DMS114 treated with DMSO at 0.1 percent for 48 hours (cell line): ENCODE data around the gene PLEKHM3.

Source experiments
- DNase-seq: peaks from one replicate; lab custom pipeline; 2025; ENCODE audit not compliant: unreplicated experiment; lab: John Stamatoyannopoulos, UW

Gene PLEKHM3

DNA sequence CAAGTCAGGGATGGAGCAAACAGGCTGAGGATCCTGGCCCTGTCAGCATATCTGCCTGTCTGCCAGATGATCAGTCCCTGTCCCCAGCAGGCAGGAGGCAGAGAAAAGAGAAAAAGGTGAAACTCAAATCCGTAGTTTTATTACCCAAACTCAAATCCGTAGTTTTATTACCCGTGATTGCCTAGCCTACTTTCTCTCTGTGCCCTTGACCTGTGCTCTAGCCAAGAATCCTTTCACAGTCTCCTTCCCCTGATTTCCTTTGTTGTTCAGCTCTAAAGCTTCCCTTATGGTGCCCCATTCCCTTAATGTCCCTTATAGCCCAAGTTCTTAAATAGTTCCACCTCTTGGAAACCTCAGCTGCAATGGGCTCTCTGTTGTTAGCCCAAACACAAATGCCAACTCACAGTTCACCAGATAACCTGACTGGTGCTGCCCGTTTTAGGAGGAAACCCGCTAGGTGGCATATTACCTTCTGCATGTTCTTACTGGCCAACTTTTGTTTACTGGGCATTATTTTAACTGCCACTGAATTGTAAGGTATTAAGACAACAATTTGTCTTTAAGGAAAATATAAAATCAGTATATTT is 130.0 kb downstream of the PLEKHM3 start:
- no peak for DNase-seq

DNA sequence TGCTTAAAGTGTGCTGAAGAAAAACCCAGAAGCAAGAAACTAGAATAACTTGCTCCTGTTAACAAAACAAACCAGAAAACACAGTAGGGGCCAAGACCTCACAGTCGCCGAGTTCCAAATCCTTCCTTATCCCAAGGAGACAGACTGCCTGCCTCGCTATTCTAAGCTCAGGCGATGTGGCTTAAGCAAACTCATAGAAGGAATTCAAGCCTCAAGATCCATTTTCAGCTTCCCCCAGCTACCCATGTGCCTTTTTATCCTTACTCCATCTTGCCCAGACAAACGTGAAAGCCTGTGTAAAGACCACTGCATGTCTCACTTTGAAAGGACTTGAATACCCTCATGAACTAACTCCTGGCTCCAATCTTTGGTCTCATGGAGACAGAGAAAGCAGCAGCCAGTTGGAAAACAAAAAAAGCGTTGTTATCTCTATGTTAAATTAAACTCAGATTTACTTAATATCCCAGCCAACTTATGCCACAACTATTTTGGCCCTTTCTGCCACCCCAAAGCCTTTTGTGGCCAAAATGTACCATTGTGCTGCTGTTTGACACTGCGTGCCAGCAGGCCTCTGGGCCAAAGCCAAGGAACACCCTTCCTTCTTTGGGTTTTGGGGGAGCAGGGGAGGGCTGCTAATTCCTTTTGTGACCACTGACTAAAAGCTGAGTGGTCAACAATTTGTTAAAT is 132.5 kb downstream of the PLEKHM3 start:
- no peak for DNase-seq

GRCh38 chr2:207891086-207891844 is 134.1 kb downstream of the PLEKHM3 start:
- no peak for DNase-seq

DNA sequence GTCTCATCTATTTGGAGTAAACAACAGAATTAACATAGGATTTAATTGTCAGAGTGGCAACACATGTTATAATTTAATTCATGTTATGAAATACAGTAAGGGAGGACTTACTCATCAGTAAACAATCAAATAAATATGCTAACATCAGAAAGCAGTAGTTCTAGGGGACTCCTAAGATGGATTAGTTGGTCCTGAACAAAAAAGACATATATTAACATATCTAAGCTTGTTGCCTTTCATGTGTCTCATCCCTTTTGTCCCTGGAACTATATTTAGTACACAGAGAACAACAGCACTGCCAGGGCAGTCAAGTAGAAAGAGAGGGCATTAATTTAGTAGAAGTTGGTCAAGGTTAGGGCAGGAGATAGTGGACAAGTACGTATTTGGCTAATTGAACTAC is 137.8 kb downstream of the PLEKHM3 start:
- no peak for DNase-seq

DNA sequence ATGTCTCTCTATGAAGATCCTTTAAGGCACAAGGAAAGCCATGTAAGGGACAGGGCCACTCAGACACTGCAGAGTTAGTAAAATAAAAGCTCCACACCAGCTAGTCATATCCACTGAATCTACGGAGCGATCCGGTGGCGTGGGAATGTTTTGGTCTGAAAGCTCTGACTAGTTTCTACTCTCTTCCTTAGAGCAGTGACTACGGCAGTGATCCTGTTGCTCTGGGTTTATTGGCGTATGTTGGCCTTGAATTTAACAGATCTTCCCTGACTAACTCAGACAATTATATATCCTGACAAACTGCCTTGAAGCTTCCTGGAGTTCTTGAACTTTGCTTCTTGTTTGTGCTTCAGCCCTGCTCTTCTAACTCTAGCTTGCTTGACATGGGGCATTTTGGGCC is 140.3 kb downstream of the PLEKHM3 start:
- DNase-seq, result no peak

DNA sequence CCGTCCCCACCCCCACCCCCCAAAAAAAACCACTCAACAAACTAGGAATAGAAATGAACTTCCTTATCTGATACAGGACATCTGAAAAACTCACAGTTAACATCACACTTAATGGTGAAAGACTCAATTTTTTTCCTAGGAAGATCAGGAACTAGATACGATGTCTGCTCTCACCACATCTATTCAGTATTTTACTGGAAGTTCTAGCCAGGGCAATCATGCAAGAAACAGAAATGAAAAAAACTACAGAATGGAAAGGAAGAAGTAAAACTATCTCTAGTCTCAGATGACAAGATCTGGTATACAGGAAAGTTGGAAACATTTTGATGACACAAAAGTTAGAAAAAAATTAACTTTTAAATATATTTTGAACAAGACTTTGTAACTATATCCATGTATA is 141.2 kb downstream of the PLEKHM3 start:
- DNase-seq, result no peak

DNA sequence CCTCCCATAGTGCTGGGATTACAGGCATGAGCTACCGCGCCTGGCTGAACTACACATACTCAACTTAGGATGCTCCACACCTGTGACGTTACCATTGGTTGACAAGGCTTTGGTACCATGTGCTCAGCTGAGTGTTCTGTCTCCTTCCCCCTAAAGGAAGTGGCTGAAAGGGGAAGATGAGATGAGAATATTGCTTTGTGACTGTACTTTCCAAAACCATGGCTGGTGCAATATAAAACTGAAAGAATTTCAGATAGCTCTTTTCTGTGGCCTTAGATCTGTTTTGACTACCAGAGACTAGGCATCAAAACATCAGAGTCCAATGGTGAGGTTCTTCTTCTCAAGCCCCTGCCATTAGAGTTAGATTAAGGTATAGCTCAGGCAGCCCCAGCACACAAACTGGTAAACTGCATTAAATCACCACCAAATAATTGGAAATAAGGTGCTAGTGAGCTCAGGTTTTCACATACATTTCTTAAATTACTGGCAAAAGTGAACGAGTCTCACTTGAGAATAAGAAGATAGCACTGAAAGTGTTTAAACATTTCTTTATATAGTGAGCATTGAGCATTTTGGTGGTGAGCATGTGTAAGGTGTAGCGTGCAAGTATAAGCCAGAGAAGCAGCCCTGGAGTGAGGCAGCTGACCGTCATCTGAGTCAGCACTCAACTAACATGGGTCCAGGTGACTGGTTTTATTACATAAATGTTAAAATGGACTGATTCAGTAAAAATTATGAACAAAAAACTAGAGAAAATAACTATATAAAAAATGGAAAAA is 142.1 kb downstream of the PLEKHM3 start:
- no peak for DNase-seq

GRCh38 chr2:207881902-207882301 is 143.4 kb downstream of the PLEKHM3 start:
- DNase-seq, result no peak

DNA sequence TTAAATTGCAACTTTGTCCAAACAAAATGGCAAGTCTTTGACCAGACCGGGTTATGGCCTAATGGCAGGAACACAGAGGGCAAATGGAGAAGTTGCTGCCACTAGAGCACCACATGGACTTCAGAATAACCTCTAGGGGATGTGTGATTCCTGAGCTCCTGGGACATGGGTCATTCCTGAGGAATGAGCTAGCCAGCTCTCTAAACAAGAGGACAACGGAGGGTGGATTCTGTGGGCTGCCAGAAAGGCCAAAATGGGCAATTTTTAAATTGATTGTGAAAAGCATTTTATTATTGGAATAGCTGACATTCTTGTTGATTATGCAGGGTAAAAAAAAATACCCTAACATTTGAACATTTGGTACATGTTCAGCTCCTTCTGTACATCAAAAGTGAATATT is 145.8 kb downstream of the PLEKHM3 start:
- DNase-seq, result no peak

- no peak for DNase-seq
Measured at GRCh38 chr2:207876842-207877535, 148.3 kb downstream of the PLEKHM3 start.

DNA sequence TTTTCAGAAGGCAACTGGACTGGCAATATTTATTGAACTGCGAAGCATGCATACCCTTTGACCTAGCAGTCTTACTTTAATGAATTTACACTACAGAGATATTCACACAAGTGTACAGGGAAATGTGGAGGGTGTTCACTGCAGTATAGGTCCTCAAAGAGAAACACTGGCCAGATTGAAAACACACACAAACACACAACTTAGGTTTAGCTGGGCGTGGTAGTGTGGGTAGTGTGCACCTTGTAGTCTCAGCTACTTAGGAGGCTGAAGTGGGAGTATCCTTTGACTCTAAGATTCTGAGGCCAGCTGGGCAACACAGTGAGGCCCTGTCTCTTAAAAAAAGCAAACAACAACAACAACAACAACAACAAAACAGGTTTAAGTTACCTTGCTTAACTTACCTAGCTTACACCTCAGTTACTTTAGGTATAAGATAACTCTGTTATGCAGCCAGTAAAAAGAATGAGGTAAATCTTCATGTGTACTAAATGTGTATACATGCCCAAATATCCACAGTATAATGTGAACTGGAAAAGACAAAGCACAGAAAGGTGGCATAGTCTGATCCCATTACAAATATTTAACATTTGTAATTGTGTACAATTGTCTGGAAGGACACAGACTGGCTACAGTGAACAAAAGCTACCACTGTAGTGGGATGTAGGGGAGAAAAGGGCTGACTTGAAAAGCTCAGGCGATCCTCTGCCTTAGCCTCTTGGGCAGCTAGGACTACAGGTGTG is 149.7 kb downstream of the PLEKHM3 start:
- DNase-seq, result no peak

- no peak for DNase-seq
Measured at GRCh38 chr2:207873794-207874193, 151.5 kb downstream of the PLEKHM3 start.

GRCh38 chr2:207871911-207872310 is 153.4 kb downstream of the PLEKHM3 start:
- no peak for DNase-seq

GRCh38 chr2:207871506-207871905 is 153.8 kb downstream of the PLEKHM3 start:
- DNase-seq, result no peak

GRCh38 chr2:207870814-207871213 is 154.5 kb downstream of the PLEKHM3 start:
- no peak for DNase-seq

DNA sequence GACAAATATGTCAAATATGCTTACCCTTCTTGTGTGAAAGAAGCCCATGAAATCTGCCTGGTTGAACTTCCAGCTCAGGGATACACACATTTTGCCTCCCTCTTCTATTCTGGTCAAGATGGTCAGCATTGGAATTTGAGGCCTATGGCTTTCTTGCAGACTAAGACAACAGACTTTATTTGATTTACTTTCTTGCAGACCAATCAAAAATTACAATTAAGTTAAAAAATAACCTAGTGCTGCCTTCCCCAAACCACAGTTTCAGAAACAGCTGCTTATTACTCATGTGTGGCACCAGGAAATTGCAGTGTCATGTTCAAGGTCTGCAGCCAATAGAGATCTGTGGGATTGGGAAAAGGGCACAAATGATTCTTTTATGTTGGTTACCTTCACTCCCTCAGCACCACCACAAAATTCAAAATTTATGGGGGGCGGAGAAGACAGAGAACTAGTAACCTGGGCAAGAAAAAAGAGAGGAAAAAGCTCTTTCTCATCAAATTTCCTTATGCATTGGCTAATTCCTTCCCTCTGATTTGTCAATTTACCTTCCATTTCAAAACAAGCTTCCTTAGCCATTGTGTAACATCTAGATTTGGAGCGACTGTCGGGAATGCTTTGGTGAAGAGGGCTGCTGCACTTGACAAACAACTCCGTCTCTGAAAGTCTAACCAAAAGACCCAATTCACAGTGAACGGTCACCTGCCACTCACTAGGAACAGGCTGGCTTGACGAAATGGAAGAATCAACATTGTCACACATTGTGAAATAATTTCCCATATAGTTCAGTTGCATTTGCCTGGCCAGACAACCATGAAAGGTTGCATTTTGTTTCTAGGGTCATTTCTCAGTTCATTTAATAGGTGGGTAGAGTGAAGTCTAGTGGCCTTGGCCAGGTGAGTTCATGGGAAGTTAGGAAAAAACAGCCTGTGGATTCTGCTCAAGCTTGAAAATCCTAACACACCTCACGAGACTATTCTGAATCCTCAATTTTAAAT is 155.2 kb downstream of the PLEKHM3 start:
- no peak for DNase-seq

GRCh38 chr2:207868855-207869596 is 156.3 kb downstream of the PLEKHM3 start:
- DNase-seq, result no peak

DNA sequence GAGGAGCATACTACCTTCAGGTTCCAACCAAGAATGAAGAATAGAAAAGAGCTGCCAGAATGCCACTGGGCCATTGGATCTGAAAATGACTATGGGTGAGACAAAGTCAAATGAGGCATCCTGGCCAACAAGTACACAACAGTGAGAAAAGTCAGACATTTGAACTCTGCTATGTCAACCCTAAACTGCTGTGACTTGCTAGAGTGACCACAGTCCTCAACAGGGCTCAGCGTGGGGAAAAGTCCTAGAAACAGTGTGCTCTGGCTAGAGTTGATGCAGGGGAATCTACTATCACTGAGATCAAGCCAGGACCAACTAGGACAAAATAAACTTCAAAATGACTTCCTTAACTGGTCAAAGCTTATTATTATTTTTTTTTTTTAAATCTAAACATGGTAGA is 157.4 kb downstream of the PLEKHM3 start:
- no peak for DNase-seq
